SU-DHL-6 (cell line): Measurements from ENCODE around the gene VPS35.

Source experiments
- CTCF ChIP-seq: fragments of 200-600 bp; sonication (generic); IDR thresholded peaks from one replicate; pipeline ENCODE4 v1.5.1; 2017; ENCODE audit warnings: antibody characterized with exemption, mild to moderate bottlenecking, low read length, moderate library complexity; ENCODE audit not compliant: insufficient read depth, poor library complexity, severe bottlenecking
- EZH2phosphoT487 ChIP-seq: fragments of 200-600 bp; sonication (generic), shearing (Covaris generic); conservative IDR thresholded peaks from 2 replicates; pipeline ENCODE4 v1.6.1; 2018; ENCODE audit warnings: mild to moderate bottlenecking, antibody characterized with exemption, low read length, moderate library complexity, mixed read lengths

GRCh38 chr16:46614006-46614405, 75.0 kb downstream of the VPS35 start:
- no peak for TF ChIP-seq CTCF
- no peak for TF ChIP-seq EZH2phosphoT487
